Activated CD8-positive, alpha-beta memory T cell treated with anti-CD3 and anti-CD28 coated beads for 4 hours (primary cell): ENCODE data around the gene IDI1.
"Not testable (repeated sequence)": the region's sequence is repeated elsewhere in the genome, so short reads cannot be mapped to it uniquely, and the experiment has no call there.

Source experiments
- DNase-seq, 2 donors: peaks; one replicate each; pipeline ENCODE4 v3.0.0-alpha.2; 2020; ENCODE audit warnings: low read depth in 2 of 2

The IDI1 gene

GRCh38 chr10:1034758-1035157, 14.2 kb downstream of the IDI1 start:
- no peak for DNase-seq

GRCh38 chr10:1033601-1034000, 15.3 kb downstream of the IDI1 start:
- DNase-seq: no peak

GRCh38 chr10:1029838-1030237, 19.1 kb downstream of the IDI1 start:
- DNase-seq: no peak

GRCh38 chr10:1026578-1026977, 22.3 kb downstream of the IDI1 start:
- DNase-seq: no peak

- DNase-seq: no peak
These were observed 23.2 kb downstream of the IDI1 start, which contains the start of gene IDI2 for GRCh38 chr10:1025683-1026082. Gene IDI2, minus strand, starts transcription at chr10:1025859. Its CDS starts 1,136 bp downstream, at chr10:1024723.

- DNase-seq: no peak
These were observed 24.8 kb downstream of the IDI1 start for GRCh38 chr10:1024103-1024502.

- DNase-seq: no peak
These were observed 26.5 kb downstream of the IDI1 start for GRCh38 chr10:1022413-1022812.

- DNase-seq: no peak
These were observed 28.0 kb downstream of the IDI1 start for GRCh38 chr10:1020958-1021357.

GRCh38 chr10:1020460-1020859, 28.5 kb downstream of the IDI1 start:
- no peak for DNase-seq

GRCh38 chr10:1019362-1019761, 29.6 kb downstream of the IDI1 start:
- no peak for DNase-seq

- no peak for DNase-seq
These were observed 33.2 kb downstream of the IDI1 start for GRCh38 chr10:1015688-1016087.

- no peak for DNase-seq
These were observed 37.2 kb downstream of the IDI1 start for GRCh38 chr10:1011696-1012095.

- DNase-seq: no peak
These were observed 38.2 kb downstream of the IDI1 start for GRCh38 chr10:1010703-1011102.

GRCh38 chr10:1009947-1010346, 39.0 kb downstream of the IDI1 start:
- DNase-seq: not testable (repeated sequence)

GRCh38 chr10:1009071-1009494, 39.8 kb downstream of the IDI1 start:
- DNase-seq: no peak

GRCh38 chr10:1007583-1007982, 41.3 kb downstream of the IDI1 start:
- DNase-seq: no peak

- DNase-seq: no peak
These were observed 42.3 kb downstream of the IDI1 start for GRCh38 chr10:1006573-1006972.

GRCh38 chr10:1003884-1004670, 44.8 kb downstream of the IDI1 start:
- DNase-seq: no peak

- no peak for DNase-seq
These were observed 46.4 kb downstream of the IDI1 start for GRCh38 chr10:1002425-1003006.

- no peak for DNase-seq
These were observed 51.5 kb downstream of the IDI1 start for GRCh38 chr10:997266-998022.

- DNase-seq: no peak
These were observed 52.9 kb downstream of the IDI1 start for GRCh38 chr10:996031-996430.

- DNase-seq: no peak
These were observed 53.4 kb downstream of the IDI1 start for GRCh38 chr10:995559-995926.
